Body of pancreas (tissue), 4 donors: Measurements from ENCODE around the gene CASP6. TPM values are rescaled to one million over a fixed set of nuclear protein-coding genes. Genes with fewer than 3 reads are reported as not detected.

ENCODE experiments used
- ATAC-seq: fragments of 150-250 bp; one replicate; pipeline ENCODE4 v1.9.1; 2016
- DNase-seq, 4 donors: peaks; one replicate each; pipeline ENCODE4 v3.0.0-alpha.2; 2019
- H3K27ac ChIP-seq, 4 donors: fragments of 200-600 bp; sonication (generic); 1 replicate in 3 of 4; 2 replicates in 1 of 4; pipeline versions ENCODE4 v1.5.1 to v1.6.1; 2016 to 2019; ENCODE audit warnings: mild to moderate bottlenecking in 1 of 4, mixed read lengths in 1 of 4, moderate library complexity in 1 of 4
- H3K27me3 ChIP-seq, 2 donors: fragments of 200-600 bp; sonication (generic); one replicate each; pipeline ENCODE4 v1.6.0; 2016; ENCODE audit warnings: mild to moderate bottlenecking in 1 of 2
- H3K36me3 ChIP-seq, 2 donors: fragments of 200-600 bp; sonication (generic); replicated peaks in 1 of 2; 2 replicates each; pipeline ENCODE4 v1.5.1; 2016; ENCODE audit warnings: low read depth in 2 of 2; ENCODE audit not compliant: insufficient read depth in 1 of 2
- H3K4me1 ChIP-seq: fragments of 200-600 bp; sonication (generic); one replicate; pipeline ENCODE4 v1.6.0; 2016
- H3K4me3 ChIP-seq, 2 donors: fragments of 200-600 bp; sonication (generic); 1 replicate in 1 of 2; 2 replicates in 1 of 2; pipeline ENCODE4 v1.5.1; 2016 to 2019
- H3K9me3 ChIP-seq, 3 donors: fragments of 200-600 bp; sonication (generic); 1 replicate in 2 of 3; 2 replicates in 1 of 3; pipeline ENCODE4 v1.5.1; 2016
- CTCF ChIP-seq, 7 experiments: fragments of 450-650 bp in 4 of 7; fragments of 200-600 bp in 3 of 7; sonication (generic) in 3 of 7; IDR thresholded peaks; one replicate each; pipeline ENCODE4 v1.5.1; 2016 to 2019; ENCODE audit warnings: antibody characterized with exemption in 7 of 7
- POLR2A ChIP-seq, 3 donors: fragments of 450-650 bp; IDR thresholded peaks; one replicate each; pipeline ENCODE4 v1.6.1; 2016; ENCODE audit warnings: antibody characterized with exemption in 3 of 3, mild to moderate bottlenecking in 2 of 3
- WGBS, 2 donors: methylation state at CpG; one replicate each; pipeline ENCODE4 v1.1.5; 2017; 5-methylcytosine and 5-hydroxymethylcytosine counted together
- intact Hi-C: fragments of 100-400 bp; cut with DNase I; formaldehyde crosslinking; loops from one replicate; pipeline ENCODE4 v1.15.1; 2023
- total RNA-seq, 2 donors: library from RNA; depleted of rRNA; stranded (reverse); fragments of >200 nt; gene quantifications; one replicate each; pipeline ENCODE4 v1.1.0, GENCODE V29; 2016

Gene CASP6
- total RNA-seq, 2 donors from 2014 or later = 8.6 to 9.6 TPM

- H3K36me3 ChIP-seq = no peaks in the 10 kb centered on the region
- DNase-seq (no peak), ATAC-seq (no peak)
- intact Hi-C loops = no loop called here
- H3K4me3 ChIP-seq = no peak overlapping the region
- no peaks in the 10 kb centered on the region for H3K27me3 ChIP-seq
- 82 to 93% methylated on average over 1 of the region's 1 CpG for whole genome bisulfite sequencing, 2 donors
- H3K4me1 ChIP-seq = no peaks in the 10 kb centered on the region
- no peaks in the 10 kb centered on the region for H3K9me3 ChIP-seq
- TF ChIP-seq POLR2A (IDR thresholded peaks at IDR 0.05) (no peak), CTCF (IDR thresholded peaks at IDR 0.05) (no peak)
- no peak overlapping the region for H3K27ac ChIP-seq
These were observed 27.4 kb downstream of the CASP6 start for GRCh38 chr4:109675843-109676242.

DNA sequence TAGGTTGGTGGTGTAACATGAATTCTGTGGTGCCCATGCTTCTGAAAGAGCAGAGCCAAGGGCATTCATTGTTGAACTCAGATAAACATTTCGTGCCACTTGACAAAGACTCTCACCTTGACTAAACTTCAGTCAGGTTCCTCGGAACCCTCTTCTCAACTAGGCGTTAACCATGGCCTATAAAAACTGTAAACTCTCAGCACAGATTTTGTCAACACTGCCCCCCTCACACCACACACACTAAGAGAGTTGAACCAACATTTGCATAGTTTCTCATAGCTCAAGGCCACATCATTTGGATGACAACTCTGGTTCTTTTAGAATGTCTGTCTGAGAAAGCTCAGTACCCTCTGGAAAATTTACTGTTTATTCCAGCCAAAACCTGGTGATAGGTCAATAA is 28.1 kb downstream of the CASP6 start:
- H3K4me3 ChIP-seq = no peak overlapping the region
- no peak for TF ChIP-seq CTCF (IDR thresholded peaks at IDR 0.05)
- TF ChIP-seq POLR2A (IDR thresholded peaks at IDR 0.05) = no peak
- no peak overlapping the region for H3K27ac ChIP-seq
- H3K36me3 ChIP-seq = no peaks in the 10 kb centered on the region
- DNase-seq (no peak), ATAC-seq (no peak)
- no peaks in the 10 kb centered on the region for H3K9me3 ChIP-seq
- 32 to 37% methylated on average over 3 of the region's 3 CpGs for WGBS, 2 donors
- no peaks in the 10 kb centered on the region for H3K4me1 ChIP-seq
- intact Hi-C loops = no loop called here
- H3K27me3 ChIP-seq = no peaks in the 10 kb centered on the region

DNA sequence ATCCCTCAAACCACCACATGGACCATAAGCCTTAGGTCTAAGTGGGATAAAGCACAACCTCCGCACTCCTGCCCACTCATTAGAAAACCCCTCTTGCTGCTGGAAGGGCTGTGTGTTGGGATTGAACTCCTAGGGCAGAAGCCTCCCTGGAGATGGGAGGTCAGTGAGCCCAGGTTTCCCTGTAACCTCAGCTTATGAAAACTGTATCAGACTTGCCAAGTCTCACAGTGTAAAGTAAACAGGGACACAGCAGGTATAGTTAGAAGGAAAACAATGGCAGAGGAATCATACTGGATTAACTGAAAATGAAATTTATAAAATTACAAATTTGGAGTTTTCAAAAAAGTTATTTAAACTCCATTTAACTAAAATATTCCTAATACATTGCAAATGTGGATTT is 29.9 kb downstream of the CASP6 start:
- H3K36me3 ChIP-seq = no peaks in the 10 kb centered on the region
- TF ChIP-seq POLR2A (IDR thresholded peaks at IDR 0.05) = no peak
- no peaks in the 10 kb centered on the region for H3K27me3 ChIP-seq
- no peaks in the 10 kb centered on the region for H3K9me3 ChIP-seq
- no peak overlapping the region for H3K4me3 ChIP-seq
- WGBS, 2 donors = 92 to 100% methylated on average over 1 of the region's 1 CpG
- DNase-seq (no peak), ATAC-seq (no peak)
- no peak overlapping the region for H3K27ac ChIP-seq
- intact Hi-C loops = no loop called here
- H3K4me1 ChIP-seq = no peaks in the 10 kb centered on the region

- H3K9me3 ChIP-seq = no peaks in the 10 kb centered on the region
- no peaks in the 10 kb centered on the region for H3K4me1 ChIP-seq
- no peaks in the 10 kb centered on the region for H3K36me3 ChIP-seq
- H3K27ac ChIP-seq = no peak overlapping the region
- intact Hi-C loops = no loop called here
- DNase-seq = no peak
- TF ChIP-seq POLR2A (IDR thresholded peaks at IDR 0.05) = no peak
- no peak for TF ChIP-seq CTCF (IDR thresholded peaks at IDR 0.05)
- H3K27me3 ChIP-seq = no peaks in the 10 kb centered on the region
- no peak overlapping the region for H3K4me3 ChIP-seq
- ATAC-seq = no peak
These were observed 30.9 kb downstream of the CASP6 start for GRCh38 chr4:109672169-109672930.

DNA sequence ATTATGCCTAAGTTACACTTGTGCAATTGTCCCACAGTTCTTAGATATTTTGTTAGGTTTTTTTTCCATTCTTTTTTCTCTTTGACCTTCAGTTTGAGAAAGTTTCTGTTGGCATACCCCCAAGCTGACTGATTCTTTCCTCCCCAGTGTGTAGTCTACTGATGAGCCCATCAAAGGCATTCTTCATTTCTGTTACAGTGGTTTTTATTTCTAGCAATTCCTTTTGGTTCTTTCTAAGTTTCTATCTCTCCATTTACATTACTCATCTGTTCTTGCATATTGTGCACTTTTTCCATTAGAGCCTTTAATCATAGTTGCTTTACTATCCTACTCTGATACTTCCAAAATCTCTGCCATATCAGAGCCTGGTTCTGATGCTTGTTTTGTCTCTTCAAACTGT is 31.9 kb downstream of the CASP6 start:
- intact Hi-C loops = no loop called here
- ATAC-seq = no peak
- Histone ChIP-seq H3K36me3 (no peaks in the 10 kb centered on the region), H3K27me3 (no peaks in the 10 kb centered on the region), H3K4me1 (no peaks in the 10 kb centered on the region), H3K9me3 (no peaks in the 10 kb centered on the region), H3K27ac (no peak overlapping the region), H3K4me3 (no peak overlapping the region)
- DNase-seq = no peak
- no peak for TF ChIP-seq CTCF (IDR thresholded peaks at IDR 0.05)
- TF ChIP-seq POLR2A (IDR thresholded peaks at IDR 0.05) = no peak
